Endothelial cell of umbilical vein (primary cell): ENCODE measurements around the gene TRIM58. TPM values are rescaled to one million over a fixed set of nuclear protein-coding genes. Genes with fewer than 3 reads are reported as not detected.

Experiments used
- BruUV-seq: library from RNA; stranded (reverse); fragments of 400-500 nt; replicated peaks from 2 replicates; lab custom pipeline; 2021; lab: Mats Ljungman, UMichigan
- CTCF ChIA-PET: fragments of 300-600, 350-600 bp; sonication (Branson Sonifier 250); formaldehyde crosslinking; loops from one replicate; lab custom pipeline; 2021; ENCODE audit warnings: antibody characterized with exemption, inconsistent platforms; lab: Charles Lee
- POLR2A ChIA-PET: fragments of 300-600, 350-600 bp; sonication (Branson Sonifier 250); formaldehyde crosslinking; loops from one replicate; lab custom pipeline; 2021; ENCODE audit warnings: antibody characterized with exemption, inconsistent platforms; lab: Charles Lee
- DNase-seq: peaks from one replicate; pipeline ENCODE4 v3.0.0-alpha.2; 2011; ENCODE audit warnings: low read depth, low spot score
- FAIRE-seq: peaks from 2 replicates; lab custom pipeline; 2011; peaks lifted over from hg19 to GRCh38; lab: Jason Lieb, UNC
- H2AFZ ChIP-seq: 2 replicates; pipeline ENCODE4 v1.6.0; 2012; ENCODE audit warnings: low read depth, low read length, control low read depth, inconsistent platforms
- H3K27ac ChIP-seq: 2 replicates; pipeline ENCODE4 v1.5.1; 2011; ENCODE audit warnings: low read depth, mild to moderate bottlenecking, control low read depth, low read length, moderate library complexity; ENCODE audit not compliant: insufficient read depth
- H3K27me3 ChIP-seq, 2 experiments: 2 replicates each; pipeline versions ENCODE4 v1.6.0 to v1.6.1; 2011; ENCODE audit warnings: low read length in 2 of 2, mixed read lengths in 1 of 2; ENCODE audit not compliant: control insufficient read depth in 2 of 2, insufficient read depth in 2 of 2
- H3K36me3 ChIP-seq, 2 experiments: 2 replicates in 1 of 2; 3 replicates in 1 of 2; pipeline ENCODE4 v1.5.1; 2011; ENCODE audit warnings: low read length in 2 of 2, mild to moderate bottlenecking in 1 of 2, moderate library complexity in 1 of 2; ENCODE audit not compliant: control insufficient read depth in 2 of 2, insufficient read depth in 2 of 2; ENCODE audit errors: extremely low read depth in 1 of 2
- H3K4me1 ChIP-seq: 3 replicates; pipeline ENCODE4 v1.5.1; 2011; ENCODE audit warnings: mild to moderate bottlenecking, low read length; ENCODE audit not compliant: control insufficient read depth, insufficient read depth; ENCODE audit errors: extremely low read depth
- H3K4me2 ChIP-seq: 2 replicates; pipeline ENCODE4 v1.6.1; 2011; ENCODE audit warnings: low read length, control low read depth, mixed read lengths; ENCODE audit not compliant: insufficient read depth
- H3K4me3 ChIP-seq, 3 experiments: fragments of 200-600 bp in 1 of 3; sonication (generic), shearing (Covaris generic) in 1 of 3; replicated peaks in 1 of 3; 2 replicates each; pipeline ENCODE4 v1.5.1; 2011 to 2016; ENCODE audit warnings: control low read depth in 3 of 3, low read length in 3 of 3, mild to moderate bottlenecking in 2 of 3, inconsistent platforms in 1 of 3, low read depth in 1 of 3, moderate library complexity in 1 of 3; ENCODE audit not compliant: insufficient read depth in 1 of 3
- H3K79me2 ChIP-seq: 2 replicates; pipeline ENCODE4 v1.6.0; 2012; ENCODE audit warnings: low read length, inconsistent platforms; ENCODE audit not compliant: control insufficient read depth, insufficient read depth
- H3K9ac ChIP-seq: replicated peaks from 2 replicates; pipeline ENCODE3; 2011; ENCODE audit warnings: low read length, control low read depth; ENCODE audit not compliant: insufficient read depth; ENCODE audit errors: extremely low read depth
- H3K9me1 ChIP-seq: replicated peaks from 3 replicates; pipeline ENCODE4 v1.6.0; 2011; ENCODE audit warnings: mild to moderate bottlenecking, low read length; ENCODE audit not compliant: control insufficient read depth, insufficient read depth; ENCODE audit errors: extremely low read depth
- H3K9me3 ChIP-seq: replicated peaks from 2 replicates; pipeline ENCODE4 v1.5.1; 2012; ENCODE audit warnings: low read length, inconsistent platforms; ENCODE audit not compliant: control insufficient read depth, insufficient read depth
- H4K20me1 ChIP-seq: replicated peaks from 2 replicates; pipeline ENCODE3; 2011; ENCODE audit warnings: mild to moderate bottlenecking, low read length; ENCODE audit not compliant: control insufficient read depth, insufficient read depth; ENCODE audit errors: extremely low read depth
- CTCF ChIP-seq, 2 donors: IDR thresholded peaks; 1 replicate in 1 of 2; 2 replicates in 1 of 2; pipeline ENCODE4 v1.5.1; 2011; ENCODE audit warnings: low read length in 2 of 2, mild to moderate bottlenecking in 2 of 2, moderate library complexity in 2 of 2, control low read depth in 1 of 2, inconsistent platforms in 1 of 2, low read depth in 1 of 2; ENCODE audit not compliant: insufficient read depth in 1 of 2; ENCODE audit errors: extremely low read depth in 1 of 2
- EZH2 ChIP-seq: IDR thresholded peaks from 2 replicates; pipeline ENCODE4 v1.6.1; 2012; ENCODE audit warnings: borderline replicate concordance, low read depth, mild to moderate bottlenecking, moderate library complexity, low read length, inconsistent platforms; ENCODE audit not compliant: severe bottlenecking
- FOS ChIP-seq: IDR thresholded peaks from 2 replicates; pipeline ENCODE4 v1.6.1; 2011; ENCODE audit warnings: mild to moderate bottlenecking, low read length, moderate library complexity, borderline replicate concordance; ENCODE audit not compliant: insufficient read depth
- GATA2 ChIP-seq: IDR thresholded peaks from 2 replicates; pipeline ENCODE4 v1.7.0; 2011; ENCODE audit warnings: low read depth, mild to moderate bottlenecking, moderate library complexity, mixed read lengths, low read length; ENCODE audit not compliant: insufficient read length, insufficient read depth
- JUN ChIP-seq: IDR thresholded peaks from 2 replicates; pipeline ENCODE4 v1.6.1; 2011; ENCODE audit warnings: borderline replicate concordance, low read depth; ENCODE audit not compliant: insufficient read length, insufficient read depth
- MAX ChIP-seq: IDR thresholded peaks from 2 replicates; pipeline ENCODE4 v1.6.1; 2011; ENCODE audit not compliant: insufficient read depth, insufficient read length
- MYC ChIP-seq: IDR thresholded peaks from one replicate; pipeline ENCODE4 v1.6.1; 2011; ENCODE audit warnings: mild to moderate bottlenecking, low read depth, low read length
- POLR2A ChIP-seq: IDR thresholded peaks from 2 replicates; pipeline ENCODE4 v1.6.1; 2012; ENCODE audit warnings: low read depth, mild to moderate bottlenecking, control low read depth, low read length
- POLR2AphosphoS5 ChIP-seq: IDR thresholded peaks from 2 replicates; pipeline ENCODE4 v1.6.1; 2012; ENCODE audit warnings: low read depth, mild to moderate bottlenecking, control low read depth, low read length, moderate library complexity; ENCODE audit not compliant: insufficient read depth
- dilution Hi-C: fragments of 300-500 bp; cut with MboI; formaldehyde crosslinking; loops from one replicate; pipeline ENCODE4 v1.15.0; 2019; ENCODE audit warnings: low sequenced_read_pairs; ENCODE audit not compliant: extremely low pct_ligation_motif_present
- intact Hi-C: fragments of 100-400 bp; cut with micrococcal nuclease; formaldehyde crosslinking; loops from one replicate; pipeline ENCODE4 v1.10.0; 2022
- polyA plus RNA-seq, 4 experiments: library from polyadenylated mRNA; depleted of rRNA in 3 of 4; stranded (reverse) in 3 of 4; unstranded in 1 of 4; fragments of >200 nt; gene quantifications; 2 replicates each; pipeline versions ENCODE4 v1.2.1 to v1.2.3, GENCODE V29; 2011 to 2012; ENCODE audit warnings: missing spikeins in 1 of 4
- total RNA-seq: library from RNA; stranded (reverse); gene quantifications from 2 replicates; pipeline ENCODE4 v1.2.3, GENCODE V29; 2021

The TRIM58 gene
- total and polyA plus RNA-seq, 2 donors (not counting 3 experiments of a cell fraction or from before 2014, with no cell fraction given), result not detected

GRCh38 chr1:247862756-247863155 lies 5.8 kb downstream of the TRIM58 start:
- peaks cover 2% of the 10 kb centered on the region for H3K9me3 ChIP-seq
- no peaks in the 10 kb centered on the region for H3K4me1 ChIP-seq
- no peaks in the 10 kb centered on the region for H3K79me2 ChIP-seq
- no peaks in the 10 kb centered on the region for H3K27me3 ChIP-seq
- no peak overlapping the region for H2AFZ ChIP-seq
- DNase-seq, result no peak
- H4K20me1 ChIP-seq, result no peaks in the 10 kb centered on the region
- TF ChIP-seq MAX (no peak), FOS (no peak), GATA2 (no peak), CTCF (IDR thresholded peaks at IDR 0.05; ENCODE audit: extremely low read depth in 1 of 2, insufficient read depth in 1 of 2, low read depth in 1 of 2, low read length in 2 of 2) (no peak), JUN (no peak), POLR2AphosphoS5 (no peak), MYC (no peak), EZH2 (no peak), POLR2A (no peak)
- H3K27ac ChIP-seq, result no peak overlapping the region
- no TSS peak for BruUV-seq
- no peak overlapping the region for H3K4me2 ChIP-seq
- ChIA-PET CTCF (no interaction called here), POLR2A (no interaction called here)
- H3K36me3 ChIP-seq, result no peaks in the 10 kb centered on the region
- dilution Hi-C loops (no loop called here), intact Hi-C loops (no loop called here)
- FAIRE-seq, result no peak
- H3K4me3 ChIP-seq, result no peak overlapping the region
- no peak overlapping the region for H3K9ac ChIP-seq
- no peaks in the 10 kb centered on the region for H3K9me1 ChIP-seq
